ENCODE data around the gene CCDC32. TPM values are rescaled to one million over a fixed set of nuclear protein-coding genes. Genes with fewer than 3 reads are reported as not detected.

Gene CCDC32
- total RNA-seq, 3 donors from 2014 or later = 35.0 to 42.3 (median 36.4) TPM

- H3K4me1 ChIP-seq = peaks cover 0 to 3% of the 10 kb centered on the region in 2 donors
- no peak for TF ChIP-seq CTCF (IDR thresholded peaks at IDR 0.05)
- TF ChIP-seq POLR2AphosphoS5 (IDR thresholded peaks at IDR 0.05) = no peak
- TF ChIP-seq POLR2A (IDR thresholded peaks at IDR 0.05) = no peak
- H3K27ac ChIP-seq = no peak overlapping the region
- DNase-seq (ENCODE audit: low spot score in 2 of 2) = no peak
- intact Hi-C loops (cut with DNase I; ENCODE audit: low total_unique reads) = no loop called here
- no peaks in the 10 kb centered on the region for H3K27me3 ChIP-seq
- H3K36me3 ChIP-seq = no peaks in the 10 kb centered on the region
- no peak overlapping the region for H3K4me3 ChIP-seq
- H3K9me3 ChIP-seq = no peaks in the 10 kb centered on the region
These were observed 5.7 kb downstream of the CCDC32 start for GRCh38 chr15:40558952-40559742.

- no peak for DNase-seq (ENCODE audit: low spot score in 2 of 2)
- intact Hi-C loops (cut with DNase I; ENCODE audit: low total_unique reads) = no loop called here
- Histone ChIP-seq H3K4me3 (no peak overlapping the region), H3K27me3 (no peaks in the 10 kb centered on the region), H3K4me1 (no peaks in the 10 kb centered on the region), H3K9me3 (no peaks in the 10 kb centered on the region), H3K27ac (no peak overlapping the region), H3K36me3 (no peaks in the 10 kb centered on the region)
- TF ChIP-seq POLR2AphosphoS5 (IDR thresholded peaks at IDR 0.05) = no peak
- TF ChIP-seq POLR2A (IDR thresholded peaks at IDR 0.05) = no peak
- no peak for TF ChIP-seq CTCF (IDR thresholded peaks at IDR 0.05)
These were observed 9.0 kb downstream of the CCDC32 start for GRCh38 chr15:40555876-40556275.

- intact Hi-C loops (cut with DNase I; ENCODE audit: low total_unique reads) = no loop called here
- H3K36me3 ChIP-seq = no peaks in the 10 kb centered on the region
- H3K4me1 ChIP-seq = no peaks in the 10 kb centered on the region
These were observed 10.7 kb downstream of the CCDC32 start for GRCh38 chr15:40554161-40554525.

GRCh38 chr15:40550341-40551037 is 14.4 kb downstream of the CCDC32 start:
- H3K36me3 ChIP-seq = no peaks in the 10 kb centered on the region

More at GRCh38 chr15:40554161-40554525, 10.7 kb downstream of the CCDC32 start:
- no peaks in the 10 kb centered on the region for H3K9me3 ChIP-seq
- no peak overlapping the region for H3K27ac ChIP-seq
- TF ChIP-seq CTCF (IDR thresholded peaks at IDR 0.05) (no peak), POLR2A (IDR thresholded peaks at IDR 0.05) (no peak), POLR2AphosphoS5 (IDR thresholded peaks at IDR 0.05) (no peak)
- no peak for DNase-seq (ENCODE audit: low spot score in 2 of 2)
- H3K27me3 ChIP-seq = no peaks in the 10 kb centered on the region
- no peak overlapping the region for H3K4me3 ChIP-seq

More at GRCh38 chr15:40550341-40551037, 14.4 kb downstream of the CCDC32 start:
- TF ChIP-seq POLR2A (IDR thresholded peaks at IDR 0.05) = no peak
- TF ChIP-seq CTCF (IDR thresholded peaks at IDR 0.05) = no peak
- TF ChIP-seq POLR2AphosphoS5 (IDR thresholded peaks at IDR 0.05) = no peak
- DNase-seq (ENCODE audit: low spot score in 2 of 2) = no peak
- intact Hi-C loops (cut with DNase I; ENCODE audit: low total_unique reads) = no loop called here
- H3K27ac ChIP-seq = no peak overlapping the region
- no peaks in the 10 kb centered on the region for H3K27me3 ChIP-seq
- H3K9me3 ChIP-seq = no peaks in the 10 kb centered on the region
- no peak overlapping the region for H3K4me3 ChIP-seq
- H3K4me1 ChIP-seq = no peaks in the 10 kb centered on the region

Measured in breast epithelium (tissue), 4 donors.